Non-pigmented ciliary epithelial cell (primary cell): Measurements from ENCODE around the gene DAPK1.
"Not testable (repeated sequence)": the region's sequence is repeated elsewhere in the genome, so short reads cannot be mapped to it uniquely, and the experiment has no call there.

Experiments
- DNase-seq: peaks from one replicate; pipeline ENCODE4 v3.0.0-alpha.2; 2010; ENCODE audit warnings: low read depth

Gene DAPK1

DNA sequence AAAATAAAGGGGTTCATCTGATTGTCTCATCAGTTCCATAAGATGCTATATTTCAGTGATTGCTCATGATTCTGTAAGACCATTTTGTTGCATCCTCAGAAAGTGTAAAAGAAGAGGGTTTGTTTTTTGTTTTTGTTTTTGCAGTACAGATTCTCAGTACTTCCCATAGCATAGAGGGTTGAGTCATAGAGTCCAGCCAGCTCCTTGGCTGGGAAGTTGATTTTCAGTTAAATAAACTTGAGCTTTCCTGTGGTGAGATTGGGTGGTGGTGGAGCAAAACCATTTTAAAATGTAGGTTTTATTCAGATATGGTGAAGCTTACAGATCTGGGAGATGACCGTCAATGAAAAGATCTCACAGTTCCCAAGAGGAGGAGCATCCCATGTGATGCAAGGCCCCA lies 48.2 kb downstream of the DAPK1 start:
- DNase-seq, result no peak

DNA sequence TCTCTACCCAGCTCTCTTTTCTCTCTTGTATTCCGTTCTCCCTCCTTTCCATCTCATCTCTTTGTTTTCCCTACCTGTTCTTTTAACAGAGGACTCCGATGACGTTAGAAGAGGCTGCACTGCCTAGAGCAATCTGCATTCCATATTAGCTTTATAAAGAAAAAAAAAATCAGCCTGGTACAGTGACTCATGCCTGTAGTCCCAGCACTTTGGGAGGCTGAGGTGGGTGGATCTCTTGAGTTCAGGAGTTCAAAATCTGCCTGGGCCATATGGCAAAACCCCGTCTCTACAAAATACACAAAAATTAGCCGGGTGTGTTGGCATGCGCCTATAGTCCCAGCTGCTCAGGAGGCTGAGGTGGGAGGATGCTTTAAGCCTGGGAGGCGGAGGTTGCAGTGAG lies 49.0 kb downstream of the DAPK1 start:
- DNase-seq, result no peak

DNA sequence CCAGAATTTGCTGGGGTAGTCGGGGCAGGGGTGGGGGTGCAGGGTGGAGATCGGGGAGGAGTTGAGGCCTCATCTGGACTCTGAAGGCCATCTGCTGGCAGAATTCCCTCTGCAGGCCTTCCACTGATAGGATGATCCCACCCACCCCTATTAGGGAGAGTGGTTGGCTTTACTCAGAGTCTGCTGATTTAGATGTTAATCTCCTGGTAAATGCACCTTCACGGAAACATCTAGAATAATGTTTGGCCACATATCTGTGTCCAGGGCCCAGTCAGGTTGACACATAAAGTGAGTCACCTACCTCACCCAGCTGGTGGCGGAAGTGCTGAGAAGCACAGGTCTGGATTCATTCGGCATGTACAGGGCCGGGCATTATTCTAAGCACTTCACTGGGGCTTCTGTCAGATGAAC lies 50.0 kb downstream of the DAPK1 start:
- DNase-seq, result no peak

GRCh38 chr9:87548159-87548558 lies 50.5 kb downstream of the DAPK1 start:
- DNase-seq, result no peak

DNA sequence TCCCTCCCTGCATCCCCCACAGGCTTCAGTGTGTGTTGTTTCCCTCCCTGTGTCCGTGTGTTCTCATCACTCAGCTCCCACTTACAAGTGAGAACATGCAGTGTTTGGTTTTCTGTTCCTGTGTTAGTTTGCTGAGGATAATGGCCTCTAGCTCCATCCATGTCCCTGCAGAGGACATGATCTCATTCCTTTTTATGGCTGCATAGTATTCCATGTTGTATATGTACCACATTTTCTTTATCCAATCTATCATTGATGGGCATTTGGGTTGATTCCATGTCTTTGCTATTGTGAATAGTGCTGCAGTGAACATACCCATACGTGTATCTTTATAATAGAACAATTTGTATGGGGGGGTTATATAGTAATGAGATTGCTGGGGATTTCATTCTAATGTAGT lies 51.4 kb downstream of the DAPK1 start:
- not testable (repeated sequence) for DNase-seq

- DNase-seq, result no peak
Measured at GRCh38 chr9:87549791-87550190, 52.1 kb downstream of the DAPK1 start.

- no peak for DNase-seq
Measured at GRCh38 chr9:87550253-87550954, 52.7 kb downstream of the DAPK1 start.

DNA sequence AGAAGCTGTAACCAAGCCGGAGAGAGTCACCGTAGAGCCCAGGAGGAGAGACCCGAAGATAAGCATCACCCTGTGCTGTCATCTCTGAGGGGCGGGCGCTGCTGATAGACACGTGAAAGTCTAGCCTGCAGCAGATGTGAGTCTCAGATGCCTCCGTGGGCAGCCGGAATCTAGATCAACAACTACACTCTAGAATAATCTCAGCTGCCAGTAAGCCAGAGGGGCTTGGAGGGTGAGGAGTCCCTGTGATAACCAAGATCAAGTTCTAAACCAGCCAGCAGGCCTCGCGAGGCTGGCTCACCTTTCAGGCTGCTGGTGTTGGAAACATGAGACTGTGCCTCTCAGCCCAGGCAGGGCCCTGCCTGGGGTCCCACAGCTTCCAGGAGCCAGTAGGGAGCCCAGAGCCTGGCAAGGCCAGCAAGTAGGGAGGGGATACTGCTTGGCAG lies 54.1 kb downstream of the DAPK1 start:
- DNase-seq, result no peak

GRCh38 chr9:87554171-87554910 lies 56.7 kb downstream of the DAPK1 start:
- no peak for DNase-seq

DNA sequence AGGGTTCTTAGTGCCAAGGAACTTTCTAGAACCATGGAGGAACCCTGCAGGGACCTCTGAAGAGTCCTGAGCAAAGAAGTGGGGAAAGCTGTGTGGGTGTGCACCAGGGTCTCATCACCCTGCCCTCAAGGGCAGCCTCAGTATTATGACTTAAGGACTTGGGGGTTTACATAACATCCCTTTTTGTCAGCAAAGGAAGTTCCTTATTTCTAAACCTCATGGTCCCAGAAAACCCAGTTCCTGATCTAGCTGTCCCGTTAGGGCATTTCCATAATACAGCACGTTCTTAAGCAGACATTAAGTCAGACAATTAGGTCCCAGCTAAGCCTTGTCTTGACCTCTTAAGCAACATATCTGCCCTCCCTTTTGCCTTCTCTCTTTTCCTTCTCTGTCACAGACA lies 57.3 kb downstream of the DAPK1 start:
- no peak for DNase-seq

DNA sequence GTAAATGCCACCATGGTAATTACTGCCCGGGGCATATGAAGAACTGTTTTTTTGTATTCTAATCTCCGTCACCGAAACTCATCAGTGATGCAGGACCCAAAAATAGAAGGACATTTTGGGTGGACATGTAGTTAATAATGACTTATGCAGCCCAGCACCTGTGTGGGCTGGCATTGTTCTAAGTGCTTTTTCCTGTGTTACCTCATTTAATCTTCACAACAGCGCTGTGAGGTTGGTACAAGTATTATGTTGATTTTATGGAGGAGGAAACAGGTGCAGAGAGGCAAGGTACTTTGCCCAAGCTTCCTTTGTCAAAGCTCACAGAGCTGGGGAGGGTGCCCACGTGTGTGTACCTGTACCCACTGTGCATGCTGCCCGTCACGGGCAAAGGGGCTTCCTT lies 58.4 kb downstream of the DAPK1 start:
- no peak for DNase-seq

GRCh38 chr9:87556821-87557220 lies 59.2 kb downstream of the DAPK1 start:
- no peak for DNase-seq

- no peak for DNase-seq
Measured at GRCh38 chr9:87557996-87558395, 60.3 kb downstream of the DAPK1 start.

DNA sequence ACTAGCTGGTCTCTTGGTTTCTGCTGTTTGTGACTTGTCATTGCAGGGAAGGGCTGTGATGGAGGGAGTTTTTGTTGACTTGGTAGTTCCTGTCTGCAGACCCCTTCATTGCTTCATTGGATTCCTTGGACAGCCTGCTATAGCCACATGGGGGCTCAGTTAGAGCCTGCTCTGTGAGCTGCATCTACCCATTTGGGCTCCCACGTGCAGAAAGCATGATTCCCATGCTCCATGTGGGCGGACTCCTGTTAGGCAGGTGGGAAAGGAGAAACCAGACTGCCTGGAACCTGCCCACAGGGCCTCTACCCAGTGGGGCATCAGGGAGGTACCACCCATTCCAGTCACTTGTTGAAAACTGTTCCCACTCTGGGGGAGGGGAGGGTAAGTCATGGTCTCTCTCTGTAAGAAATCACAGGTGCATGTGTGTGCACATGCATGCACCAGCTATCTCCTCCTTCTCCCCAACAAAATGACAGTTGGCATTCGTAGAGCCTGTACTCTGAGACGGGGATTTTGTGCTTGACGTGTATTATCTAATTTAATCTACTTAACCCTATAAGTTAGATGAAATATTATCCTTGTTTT lies 61.0 kb downstream of the DAPK1 start:
- no peak for DNase-seq

DNA sequence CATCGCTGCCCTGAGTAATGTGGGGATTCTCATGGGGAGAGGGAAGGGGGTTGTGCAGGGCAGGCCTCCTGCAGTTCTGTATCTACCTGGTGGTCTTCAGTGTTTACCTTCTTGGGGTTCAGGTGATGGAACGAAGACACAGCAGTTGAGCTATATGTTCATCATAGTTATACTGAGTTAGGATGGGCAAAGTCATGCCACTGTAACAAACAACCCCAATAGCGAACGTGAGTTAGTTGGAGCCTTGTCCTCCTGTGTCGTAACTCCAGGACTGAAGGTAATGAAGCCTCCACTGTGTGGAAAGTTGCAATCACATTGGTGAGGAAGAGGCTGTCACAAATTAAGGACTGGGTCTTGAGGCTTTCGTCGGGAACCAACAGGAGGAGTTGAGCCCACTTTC lies 64.4 kb downstream of the DAPK1 start:
- no peak for DNase-seq

- no peak for DNase-seq
Measured at GRCh38 chr9:87562530-87563170, 65.0 kb downstream of the DAPK1 start.

DNA sequence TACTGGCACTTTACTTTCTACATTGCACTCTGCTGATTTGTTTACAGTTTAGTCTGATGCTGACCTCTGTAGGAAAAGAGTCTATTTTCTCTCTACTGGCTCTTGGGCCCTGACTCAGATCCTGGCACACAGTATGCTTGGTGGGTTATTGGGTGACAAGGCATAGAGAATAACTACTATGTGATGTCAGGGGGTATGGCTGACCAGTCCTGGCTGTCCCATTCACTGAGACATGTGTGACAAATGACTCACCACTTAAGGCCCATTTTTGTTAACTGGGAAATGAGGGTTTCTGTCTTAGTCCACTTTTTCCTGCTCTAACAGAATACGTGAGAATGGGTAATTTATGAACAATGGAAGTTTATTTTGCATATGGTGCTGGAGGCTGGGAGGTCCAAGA lies 66.4 kb downstream of the DAPK1 start:
- no peak for DNase-seq

DNA sequence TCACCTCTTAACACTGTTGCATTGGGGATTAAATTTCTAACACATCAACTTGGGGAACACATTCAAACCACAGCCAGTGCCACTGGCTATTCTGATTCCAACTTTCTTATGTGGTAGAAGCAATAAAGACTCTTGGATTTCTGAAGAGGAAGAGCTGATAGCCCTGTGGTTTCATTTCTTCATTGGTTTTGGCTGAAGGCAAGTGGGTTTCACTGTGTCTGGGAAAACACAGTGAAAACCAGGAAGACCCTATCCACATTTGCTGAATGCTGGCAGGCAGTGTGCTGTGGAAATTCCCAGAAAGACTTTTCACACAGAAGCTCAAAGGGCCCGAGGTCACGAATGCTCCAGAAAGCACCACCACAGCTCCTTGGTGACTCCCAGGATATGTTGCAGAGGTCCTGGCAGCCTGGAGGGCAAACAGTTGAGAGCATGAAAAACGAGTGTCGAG lies 67.1 kb downstream of the DAPK1 start:
- DNase-seq, result no peak

DNA sequence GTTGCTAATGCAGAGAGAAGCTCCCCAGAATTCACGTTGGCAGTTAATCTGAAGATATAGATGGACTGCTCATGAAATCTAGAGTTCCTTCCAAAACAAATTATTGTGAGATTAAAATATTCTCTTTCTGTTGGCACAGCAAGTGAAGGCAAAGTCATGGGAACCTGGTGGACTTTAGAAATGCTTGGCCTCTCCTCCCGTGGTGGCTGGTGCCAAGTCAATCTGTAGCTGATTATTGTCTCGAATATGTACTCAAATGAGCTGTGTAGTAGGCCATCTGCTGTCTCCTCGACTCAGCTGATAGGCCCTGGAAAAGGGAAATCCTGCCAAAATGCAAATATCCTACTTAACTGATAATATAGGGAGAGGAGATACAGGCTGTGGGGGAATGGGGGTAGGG lies 69.3 kb downstream of the DAPK1 start:
- DNase-seq, result no peak

GRCh38 chr9:87567571-87567970 lies 69.9 kb downstream of the DAPK1 start:
- DNase-seq, result no peak

GRCh38 chr9:87567983-87568382 lies 70.3 kb downstream of the DAPK1 start:
- DNase-seq, result no peak

DNA sequence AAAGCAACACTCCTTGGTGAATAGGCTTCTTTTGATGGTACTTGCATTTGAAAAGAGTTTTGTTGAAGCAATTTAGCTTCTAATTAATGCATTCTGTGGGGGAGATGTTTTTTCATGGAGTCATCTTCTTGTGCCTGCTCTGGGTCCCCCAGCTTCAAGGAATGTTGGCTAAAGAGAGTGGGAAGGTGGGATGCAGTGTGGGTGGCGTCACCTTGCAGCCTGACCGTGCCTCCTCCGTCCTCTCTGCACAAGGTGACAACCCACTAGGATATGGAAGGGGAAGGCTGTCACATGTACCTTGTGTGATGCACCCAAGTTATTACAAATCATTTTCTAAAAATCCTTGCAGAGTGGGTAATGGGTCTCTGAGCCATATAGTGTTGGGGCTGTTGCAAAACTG lies 70.7 kb downstream of the DAPK1 start:
- no peak for DNase-seq

DNA sequence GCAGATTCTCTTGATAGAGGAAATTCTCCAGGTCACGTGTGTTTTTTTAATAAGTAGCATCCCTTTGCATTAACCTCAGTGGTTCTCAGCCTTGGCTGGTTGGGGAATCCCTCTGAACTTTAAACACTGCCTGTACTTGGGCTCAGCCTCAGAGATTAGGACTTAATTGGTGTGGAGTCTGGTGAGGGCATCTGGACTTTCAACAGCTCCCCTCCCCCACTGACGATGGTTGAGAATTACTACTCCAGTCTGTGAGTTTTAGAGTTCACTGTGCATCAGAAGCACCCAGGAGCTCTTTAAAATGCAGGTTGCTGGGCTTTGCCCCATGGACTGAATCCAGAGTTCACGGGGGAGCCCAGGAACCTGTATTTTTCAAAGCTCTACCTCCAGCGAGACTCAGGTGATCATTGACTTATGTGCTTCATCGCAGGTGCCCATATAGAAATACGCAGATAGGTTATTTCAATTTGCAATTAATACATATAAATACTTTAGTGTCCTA lies 71.4 kb downstream of the DAPK1 start:
- no peak for DNase-seq
